ENCODE data around the gene KIF13A. TPM values are rescaled to one million over a fixed set of nuclear protein-coding genes. Genes with fewer than 3 reads are reported as not detected.

KIF13A gene
- total RNA-seq, 3 donors from 2014 or later (not counting 1 experiment from before 2014, with no cell fraction given), result 15.0 to 26.4 (median 19.5) TPM

DNA sequence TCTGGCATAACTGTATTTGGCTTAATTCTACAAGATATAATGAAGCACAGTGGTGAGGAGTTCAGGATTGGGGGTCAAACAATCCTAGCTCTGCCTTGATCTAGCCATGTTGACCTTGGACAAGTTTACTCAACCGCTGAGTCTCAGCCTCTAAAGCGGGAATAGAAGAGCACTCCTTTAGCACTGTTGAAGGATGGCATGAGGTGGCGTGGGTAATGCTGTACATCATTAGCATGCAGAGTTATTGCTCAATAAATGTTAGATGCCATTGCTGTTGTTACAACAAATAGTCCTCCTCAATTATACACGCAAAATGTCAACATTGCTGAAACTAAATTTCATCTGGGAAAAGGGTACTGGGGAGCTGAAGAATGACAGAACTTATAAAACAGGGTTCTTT, 78.6 kb downstream of the KIF13A start:
- no peaks in the 10 kb centered on the region for H3K9me3 ChIP-seq (ENCODE audit: control insufficient read depth, insufficient read depth, low read length)
- ATAC-seq (no peak), DNase-seq (no peak)
- no peak overlapping the region for H3K4me3 ChIP-seq (ENCODE audit: low read length)
- no peaks in the 10 kb centered on the region for H3K27me3 ChIP-seq (ENCODE audit: control insufficient read depth, insufficient read depth, low read length)
- WGBS (ENCODE audit: insufficient coverage), result 93% methylated on average over 3 of the region's 4 CpGs
- H3K36me3 ChIP-seq (ENCODE audit: control insufficient read depth, insufficient read depth, low read length), result no peaks in the 10 kb centered on the region
- Mint-ChIP-seq H3K4me1 (peaks cover 24 to 43% of the 10 kb centered on the region in 2 donors), H3K27me3 (ENCODE audit: low read depth in 2 of 2) (no peaks in the 10 kb centered on the region), H3K36me3 (no peaks in the 10 kb centered on the region), H3K4me3 (no peak overlapping the region), H3K9me3 (no peaks in the 10 kb centered on the region), H3K27ac (peak overlapping the region; percentile 35 to 61)
- H3K27ac ChIP-seq (ENCODE audit: low read length), result no peak overlapping the region
- intact Hi-C loops (cut with micrococcal nuclease), result no loop called here
- peaks cover 3% of the 10 kb centered on the region for H3K4me1 ChIP-seq (ENCODE audit: control insufficient read depth, insufficient read depth, low read length)
- TF ChIP-seq, protein P1, sequence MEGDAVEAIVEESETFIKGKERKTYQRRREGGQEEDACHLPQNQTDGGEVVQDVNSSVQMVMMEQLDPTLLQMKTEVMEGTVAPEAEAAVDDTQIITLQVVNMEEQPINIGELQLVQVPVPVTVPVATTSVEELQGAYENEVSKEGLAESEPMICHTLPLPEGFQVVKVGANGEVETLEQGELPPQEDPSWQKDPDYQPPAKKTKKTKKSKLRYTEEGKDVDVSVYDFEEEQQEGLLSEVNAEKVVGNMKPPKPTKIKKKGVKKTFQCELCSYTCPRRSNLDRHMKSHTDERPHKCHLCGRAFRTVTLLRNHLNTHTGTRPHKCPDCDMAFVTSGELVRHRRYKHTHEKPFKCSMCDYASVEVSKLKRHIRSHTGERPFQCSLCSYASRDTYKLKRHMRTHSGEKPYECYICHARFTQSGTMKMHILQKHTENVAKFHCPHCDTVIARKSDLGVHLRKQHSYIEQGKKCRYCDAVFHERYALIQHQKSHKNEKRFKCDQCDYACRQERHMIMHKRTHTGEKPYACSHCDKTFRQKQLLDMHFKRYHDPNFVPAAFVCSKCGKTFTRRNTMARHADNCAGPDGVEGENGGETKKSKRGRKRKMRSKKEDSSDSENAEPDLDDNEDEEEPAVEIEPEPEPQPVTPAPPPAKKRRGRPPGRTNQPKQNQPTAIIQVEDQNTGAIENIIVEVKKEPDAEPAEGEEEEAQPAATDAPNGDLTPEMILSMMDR (IDR thresholded peaks at IDR 0.05), result no peak

DNA sequence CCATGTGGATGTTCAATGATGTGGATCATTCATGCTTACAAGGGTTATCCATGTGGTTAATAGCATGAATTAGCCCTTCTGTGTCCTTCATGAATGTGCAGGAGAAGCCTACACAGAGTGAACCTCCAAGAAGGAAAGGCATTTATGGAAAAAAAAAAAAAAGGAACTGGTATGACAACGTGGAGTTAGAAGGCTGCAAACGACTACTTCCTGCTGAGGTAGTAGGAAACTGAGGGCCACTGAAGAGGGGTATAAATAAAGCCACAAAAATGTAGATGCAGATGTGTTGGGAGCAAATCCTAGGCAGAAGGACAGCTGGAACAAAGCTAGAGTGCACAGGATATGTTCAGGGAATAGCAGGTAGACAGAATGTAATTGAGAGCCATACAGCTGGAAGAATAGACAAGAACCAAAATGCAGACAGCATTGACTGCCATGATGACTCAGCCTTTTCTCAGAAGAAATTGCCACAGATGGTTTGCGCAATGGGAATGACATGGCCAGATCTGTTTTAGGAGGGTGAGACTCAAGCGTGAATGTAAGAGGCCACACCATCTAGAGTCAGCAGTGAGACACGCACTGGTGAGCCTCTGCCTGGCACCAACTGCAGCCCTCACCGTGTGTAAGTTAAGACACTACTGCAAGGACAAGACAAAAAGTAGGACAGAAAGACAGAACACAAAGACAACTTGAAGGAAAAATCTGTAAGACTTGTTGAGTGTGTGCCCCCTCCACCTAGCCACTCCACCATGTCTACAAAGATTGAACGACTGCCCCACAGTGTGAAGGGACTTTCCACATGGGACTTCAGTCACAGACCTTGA, 79.8 kb downstream of the KIF13A start:
- DNase-seq (peak; percentile 10 to 23), ATAC-seq (peak; percentile 85 to 94 (median 86))
- no peak overlapping the region for H3K4me3 ChIP-seq (ENCODE audit: low read length)
- peak overlapping the region; percentile 31 for H3K27ac ChIP-seq (ENCODE audit: low read length)
- no peaks in the 10 kb centered on the region for H3K27me3 Mint-ChIP-seq (ENCODE audit: low read depth in 2 of 2)
- no peaks in the 10 kb centered on the region for H3K9me3 ChIP-seq (ENCODE audit: control insufficient read depth, insufficient read depth, low read length)
- TF ChIP-seq, protein P1 (IDR thresholded peaks at IDR 0.05), result no peak
- WGBS (ENCODE audit: insufficient coverage), result 20% methylated on average over 6 of the region's 7 CpGs
- no peaks in the 10 kb centered on the region for H3K9me3 Mint-ChIP-seq
- no peaks in the 10 kb centered on the region for H3K36me3 Mint-ChIP-seq
- no peaks in the 10 kb centered on the region for H3K36me3 ChIP-seq (ENCODE audit: control insufficient read depth, insufficient read depth, low read length)
- H3K4me3 Mint-ChIP-seq, result no peak overlapping the region
- H3K4me1 ChIP-seq (ENCODE audit: control insufficient read depth, insufficient read depth, low read length), result peaks cover 3% of the 10 kb centered on the region
- H3K27me3 ChIP-seq (ENCODE audit: control insufficient read depth, insufficient read depth, low read length), result no peaks in the 10 kb centered on the region
- peaks cover 24 to 50% of the 10 kb centered on the region in 2 donors for H3K4me1 Mint-ChIP-seq
- intact Hi-C loops (cut with micrococcal nuclease), result no loop called here
- H3K27ac Mint-ChIP-seq, result peak overlapping the region in 1 of 2 donors; percentile 80

DNA sequence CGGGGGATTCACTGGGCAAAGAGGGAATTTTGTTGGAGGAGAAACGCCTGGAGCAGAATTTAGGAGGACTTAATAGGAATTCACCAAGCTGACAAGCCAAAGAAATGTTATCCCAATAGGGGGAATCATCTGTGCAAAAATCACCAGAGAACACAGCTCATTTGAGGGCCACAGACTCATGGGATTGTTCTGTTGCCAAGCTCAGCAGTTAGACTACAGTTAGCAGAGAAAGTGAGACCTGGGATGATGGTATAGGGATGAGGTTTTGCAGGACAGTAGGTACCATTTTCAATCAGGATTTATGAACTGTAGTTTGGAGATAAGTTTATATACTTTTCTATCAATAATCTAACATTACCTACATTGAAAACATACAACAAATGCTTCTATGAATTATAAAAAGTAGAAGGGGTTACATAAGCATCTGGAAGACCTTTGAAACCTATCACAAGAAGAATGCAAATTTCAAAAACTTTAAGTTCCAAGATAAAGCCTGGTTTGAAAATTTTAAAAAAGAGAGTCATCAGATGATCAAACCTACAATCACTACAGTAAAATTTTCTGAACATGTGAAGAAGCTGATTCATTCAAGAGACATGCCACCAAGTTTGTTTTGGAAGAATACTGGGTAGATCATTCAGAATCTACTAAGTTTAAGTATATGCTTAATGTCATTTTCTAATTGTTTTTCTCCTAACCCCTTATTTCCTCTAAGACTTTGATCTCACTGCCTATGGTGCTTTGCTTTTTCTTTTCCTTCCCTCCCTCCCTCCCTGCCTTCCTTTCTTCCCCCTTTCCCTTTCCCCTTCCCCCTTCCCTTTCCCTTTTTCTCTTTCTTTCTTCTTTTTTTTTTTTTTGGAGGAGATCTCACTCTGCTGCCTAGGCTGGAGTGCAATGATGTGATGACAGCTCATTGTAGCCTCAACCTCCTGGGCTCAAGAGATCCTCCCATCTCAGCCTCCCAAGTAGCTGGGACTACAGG, 81.5 kb downstream of the KIF13A start:
- H3K9me3 Mint-ChIP-seq, result no peaks in the 10 kb centered on the region
- 95% methylated on average over 2 of the region's 2 CpGs for WGBS (ENCODE audit: insufficient coverage)
- ATAC-seq (no peak), DNase-seq (no peak)
- no peak overlapping the region for H3K27ac Mint-ChIP-seq
- H3K27me3 Mint-ChIP-seq (ENCODE audit: low read depth in 2 of 2), result no peaks in the 10 kb centered on the region
- Histone ChIP-seq H3K4me3 (ENCODE audit: low read length) (no peak overlapping the region), H3K27me3 (ENCODE audit: control insufficient read depth, insufficient read depth, low read length) (no peaks in the 10 kb centered on the region), H3K27ac (ENCODE audit: low read length) (no peak overlapping the region), H3K9me3 (ENCODE audit: control insufficient read depth, insufficient read depth, low read length) (no peaks in the 10 kb centered on the region), H3K4me1 (ENCODE audit: control insufficient read depth, insufficient read depth, low read length) (peaks cover 3% of the 10 kb centered on the region), H3K36me3 (ENCODE audit: control insufficient read depth, insufficient read depth, low read length) (no peaks in the 10 kb centered on the region)
- peaks cover 24 to 54% of the 10 kb centered on the region in 2 donors for H3K4me1 Mint-ChIP-seq
- H3K4me3 Mint-ChIP-seq, result no peak overlapping the region
- TF ChIP-seq, protein P1 (IDR thresholded peaks at IDR 0.05), result no peak
- H3K36me3 Mint-ChIP-seq, result no peaks in the 10 kb centered on the region
- intact Hi-C loops (cut with micrococcal nuclease), result no loop called here

Data from natural killer cell (primary cell).